ENCODE measurements around the gene CORO2A. TPM values are rescaled to one million over a fixed set of nuclear protein-coding genes. Genes with fewer than 3 reads are reported as not detected.
A peak's percentile ranks its signal among the peaks of the same experiment; 100 is the strongest.

The CORO2A gene
- total RNA-seq, 1 experiment from 2014 or later: 19.8 TPM

DNA sequence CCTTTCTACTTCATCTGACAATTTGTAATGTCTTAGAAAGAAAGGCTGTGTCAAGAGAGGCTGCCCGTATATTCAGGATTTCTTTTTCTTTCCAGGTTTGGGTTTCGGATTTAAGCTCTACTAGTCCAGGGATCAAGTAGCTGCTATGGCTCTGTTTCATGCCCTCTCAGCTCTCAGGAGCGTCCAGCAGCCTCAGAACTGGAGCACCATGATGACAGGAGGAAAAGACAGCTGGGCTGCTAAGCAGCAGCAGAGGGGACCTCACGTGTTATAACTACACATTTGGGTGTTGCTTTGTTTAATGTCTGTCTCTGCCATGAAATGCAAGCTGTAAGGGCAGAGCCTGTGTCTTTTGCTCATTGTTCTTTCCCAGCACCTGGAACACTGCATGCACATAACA is 34.5 kb upstream of the CORO2A start:
- Histone ChIP-seq H3F3A (ENCODE audit: insufficient read depth, low read depth) (peaks cover 70% of the 10 kb centered on the region), H3K36me3 (ENCODE audit: low read depth) (peaks cover 28% of the 10 kb centered on the region), H3K27me3 (ENCODE audit: insufficient read depth, low read depth) (no peaks in the 10 kb centered on the region), H3K4me2 (peak overlapping the region; percentile 51), H3K79me2 (ENCODE audit: low read depth) (peaks cover 27% of the 10 kb centered on the region), H3K9me3 (ENCODE audit: insufficient read depth, low read depth) (no peaks in the 10 kb centered on the region), H3K9me2 (ENCODE audit: insufficient read depth) (no peaks in the 10 kb centered on the region), H3K4me1 (replicated peaks; ENCODE audit: insufficient read depth) (peaks cover 98% of the 10 kb centered on the region), H3K27ac (peak overlapping the region; percentile 93), H2AFZ (no peak overlapping the region), H3K4me3 (no peak overlapping the region), H4K20me1 (ENCODE audit: insufficient read depth) (no peaks in the 10 kb centered on the region)
- no peak for TF ChIP-seq EZH2 (IDR thresholded peaks at IDR 0.05; ENCODE audit: low read depth)
- TF ChIP-seq, protein P1, sequence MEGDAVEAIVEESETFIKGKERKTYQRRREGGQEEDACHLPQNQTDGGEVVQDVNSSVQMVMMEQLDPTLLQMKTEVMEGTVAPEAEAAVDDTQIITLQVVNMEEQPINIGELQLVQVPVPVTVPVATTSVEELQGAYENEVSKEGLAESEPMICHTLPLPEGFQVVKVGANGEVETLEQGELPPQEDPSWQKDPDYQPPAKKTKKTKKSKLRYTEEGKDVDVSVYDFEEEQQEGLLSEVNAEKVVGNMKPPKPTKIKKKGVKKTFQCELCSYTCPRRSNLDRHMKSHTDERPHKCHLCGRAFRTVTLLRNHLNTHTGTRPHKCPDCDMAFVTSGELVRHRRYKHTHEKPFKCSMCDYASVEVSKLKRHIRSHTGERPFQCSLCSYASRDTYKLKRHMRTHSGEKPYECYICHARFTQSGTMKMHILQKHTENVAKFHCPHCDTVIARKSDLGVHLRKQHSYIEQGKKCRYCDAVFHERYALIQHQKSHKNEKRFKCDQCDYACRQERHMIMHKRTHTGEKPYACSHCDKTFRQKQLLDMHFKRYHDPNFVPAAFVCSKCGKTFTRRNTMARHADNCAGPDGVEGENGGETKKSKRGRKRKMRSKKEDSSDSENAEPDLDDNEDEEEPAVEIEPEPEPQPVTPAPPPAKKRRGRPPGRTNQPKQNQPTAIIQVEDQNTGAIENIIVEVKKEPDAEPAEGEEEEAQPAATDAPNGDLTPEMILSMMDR (conservative IDR thresholded peaks at IDR 0.05): no peak
- ChIA-PET POLR2A (ENCODE audit: unreplicated experiment) (interaction anchor here (0.6 kb wide), 1 partner anchor 26 kb away, joined by 3 read pairs; no protein-coding TSS in a partner anchor), CTCF (no interaction called here)
- intact Hi-C loops (cut with micrococcal nuclease; ENCODE audit: unreplicated experiment): no loop called here
- no TSS peak for BruUV-seq (replicated peaks)
- DNase-seq: no peak

DNA sequence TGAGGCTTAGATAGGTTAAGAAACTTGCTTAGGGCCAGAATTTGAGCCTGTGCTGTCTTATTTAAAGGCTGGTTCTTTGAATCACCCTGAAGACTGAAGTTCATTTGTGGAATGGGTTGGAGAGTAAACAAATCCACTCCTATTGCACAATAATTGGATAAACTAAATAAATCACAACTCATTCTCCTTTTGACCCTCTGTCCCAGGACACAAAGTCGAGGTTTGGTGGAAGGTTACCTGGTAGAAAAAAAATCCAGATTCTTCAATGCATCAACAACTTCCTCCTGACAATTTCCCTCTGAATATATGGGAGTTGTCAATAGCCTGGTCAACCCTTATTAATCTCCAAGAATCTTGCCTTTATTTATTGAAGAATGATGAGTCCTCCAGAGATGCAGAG is 34.1 kb upstream of the CORO2A start:
- H3K4me1 ChIP-seq (replicated peaks; ENCODE audit: insufficient read depth): peaks cover 98% of the 10 kb centered on the region
- peaks cover 68% of the 10 kb centered on the region for H3F3A ChIP-seq (ENCODE audit: insufficient read depth, low read depth)
- no TSS peak for BruUV-seq (replicated peaks)
- H2AFZ ChIP-seq: no peak overlapping the region
- no peak overlapping the region for H3K4me3 ChIP-seq
- peaks cover 26% of the 10 kb centered on the region for H3K36me3 ChIP-seq (ENCODE audit: low read depth)
- peaks cover 28% of the 10 kb centered on the region for H3K79me2 ChIP-seq (ENCODE audit: low read depth)
- peak overlapping the region; percentile 93 for H3K27ac ChIP-seq
- H3K9me3 ChIP-seq (ENCODE audit: insufficient read depth, low read depth): no peaks in the 10 kb centered on the region
- TF ChIP-seq, protein P1 (conservative IDR thresholded peaks at IDR 0.05): no peak
- TF ChIP-seq EZH2 (IDR thresholded peaks at IDR 0.05; ENCODE audit: low read depth): no peak
- intact Hi-C loops (cut with micrococcal nuclease; ENCODE audit: unreplicated experiment): no loop called here
- no peaks in the 10 kb centered on the region for H3K27me3 ChIP-seq (ENCODE audit: insufficient read depth, low read depth)
- ChIA-PET POLR2A (ENCODE audit: unreplicated experiment) (no interaction called here), CTCF (interaction anchor here (0.5 kb wide), 1 partner anchor 11 kb away, joined by 5 read pairs; no protein-coding TSS in a partner anchor)
- peak in 1 of 2 experiments; percentile 75 for DNase-seq
- H4K20me1 ChIP-seq (ENCODE audit: insufficient read depth): no peaks in the 10 kb centered on the region
- no peaks in the 10 kb centered on the region for H3K9me2 ChIP-seq (ENCODE audit: insufficient read depth)
- H3K4me2 ChIP-seq: peak overlapping the region; percentile 51

DNA sequence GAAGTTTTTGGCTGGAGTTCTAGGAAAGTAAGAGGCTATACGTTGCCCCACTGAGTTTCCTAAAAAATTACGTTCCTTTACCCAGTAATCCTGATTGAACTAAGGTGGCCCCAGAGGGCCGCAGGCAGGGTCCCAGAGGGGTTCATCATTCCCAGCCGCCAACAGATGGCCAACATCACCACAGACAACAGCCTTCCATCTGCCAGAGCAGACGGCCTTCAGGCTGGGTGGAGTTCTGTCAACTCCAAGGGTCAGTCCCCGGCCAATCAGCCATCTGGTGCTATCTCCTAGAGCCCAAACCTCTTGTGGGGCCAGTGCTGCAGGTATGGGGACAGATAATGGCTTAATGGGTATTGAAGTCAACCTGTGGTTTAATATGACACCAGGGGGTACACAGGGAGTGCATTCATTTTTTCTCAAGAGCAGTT is 32.6 kb upstream of the CORO2A start:
- no peak for TF ChIP-seq EZH2 (IDR thresholded peaks at IDR 0.05; ENCODE audit: low read depth)
- TF ChIP-seq, protein P1 (conservative IDR thresholded peaks at IDR 0.05): no peak
- no peaks in the 10 kb centered on the region for H4K20me1 ChIP-seq (ENCODE audit: insufficient read depth)
- POLR2A ChIA-PET (ENCODE audit: unreplicated experiment): no interaction called here

More for the DNA sequence above, 32.6 kb upstream of the CORO2A start:
- Histone ChIP-seq H3K36me3 (ENCODE audit: low read depth) (peaks cover 24% of the 10 kb centered on the region), H3K4me2 (0 out of 2 replicates have a peak overlapping the region, but pooled peaks have one; percentile 14), H3K9me2 (ENCODE audit: insufficient read depth) (no peaks in the 10 kb centered on the region), H3K27ac (peak overlapping the region; percentile 93), H3K79me2 (ENCODE audit: low read depth) (peaks cover 28% of the 10 kb centered on the region), H3F3A (ENCODE audit: insufficient read depth, low read depth) (peaks cover 68% of the 10 kb centered on the region), H3K27me3 (ENCODE audit: insufficient read depth, low read depth) (no peaks in the 10 kb centered on the region), H3K9me3 (ENCODE audit: insufficient read depth, low read depth) (no peaks in the 10 kb centered on the region), H3K4me3 (no peak overlapping the region), H2AFZ (no peak overlapping the region), H3K4me1 (replicated peaks; ENCODE audit: insufficient read depth) (peaks cover 98% of the 10 kb centered on the region)
- no TSS peak for BruUV-seq (replicated peaks)
- DNase-seq: no peak
- CTCF ChIA-PET: no interaction called here
- intact Hi-C loops (cut with micrococcal nuclease; ENCODE audit: unreplicated experiment): no loop called here
